Endodermal cell (in vitro differentiated cells): ENCODE results near the gene AWAT2. TPM values are rescaled to one million over a fixed set of nuclear protein-coding genes. Genes with fewer than 3 reads are reported as not detected.

Experiments
- DNase-seq: peaks from one replicate; pipeline ENCODE4 v3.0.0-alpha.2; 2017
- H3K27ac ChIP-seq: 2 replicates; pipeline ENCODE4 v1.5.1; 2013; ENCODE audit warnings: mild to moderate bottlenecking, low read depth, low read length, moderate library complexity
- H3K27me3 ChIP-seq: 2 replicates; pipeline ENCODE4 v1.6.1; 2013; ENCODE audit warnings: mild to moderate bottlenecking, low read length, moderate library complexity; ENCODE audit not compliant: insufficient read depth, control insufficient read depth, poor library complexity, severe bottlenecking
- H3K36me3 ChIP-seq: 2 replicates; pipeline ENCODE4 v1.7.0; 2013; ENCODE audit warnings: mild to moderate bottlenecking, low read length, moderate library complexity; ENCODE audit not compliant: control insufficient read depth, insufficient read depth
- H3K4me1 ChIP-seq: one replicate; pipeline ENCODE4 v1.7.0; 2013; ENCODE audit warnings: low read length; ENCODE audit not compliant: control insufficient read depth, insufficient read depth
- H3K4me3 ChIP-seq: 2 replicates; pipeline ENCODE4 v1.5.1; 2013; ENCODE audit warnings: mild to moderate bottlenecking, low read length, moderate library complexity
- H3K9ac ChIP-seq: 2 replicates; pipeline ENCODE4 v1.6.1; 2013; ENCODE audit warnings: mild to moderate bottlenecking, low read length, moderate library complexity; ENCODE audit not compliant: poor library complexity, severe bottlenecking; ENCODE audit errors: extremely low read depth
- H3K9me3 ChIP-seq: 2 replicates; pipeline ENCODE4 v1.6.1; 2013; ENCODE audit warnings: mild to moderate bottlenecking, low read length, moderate library complexity; ENCODE audit not compliant: control insufficient read depth
- H3K27ac Mint-ChIP-seq: 2 replicates; pipeline ENCODE4 v1.8.0; 2020; ENCODE audit warnings: mixed read lengths
- H3K27me3 Mint-ChIP-seq: 2 replicates; pipeline ENCODE4 v1.8.0; 2021; ENCODE audit warnings: mild to moderate bottlenecking, mixed read lengths; ENCODE audit not compliant: insufficient read depth
- H3K36me3 Mint-ChIP-seq: 2 replicates; pipeline ENCODE4 v1.8.0; 2020; ENCODE audit warnings: low read depth, mixed read lengths
- H3K4me1 Mint-ChIP-seq: 2 replicates; pipeline ENCODE4 v1.8.0; 2020; ENCODE audit warnings: mixed read lengths
- H3K4me3 Mint-ChIP-seq: 2 replicates; pipeline ENCODE4 v1.8.0; 2020; ENCODE audit warnings: mild to moderate bottlenecking, moderate library complexity, mixed read lengths
- H3K9me3 Mint-ChIP-seq: 2 replicates; pipeline ENCODE4 v1.8.0; 2020; ENCODE audit warnings: mild to moderate bottlenecking, mixed read lengths
- WGBS, 2 experiments: methylation state at CpG; one replicate each; pipeline versions ENCODE4 v1.1.5 to v1.1.7; 2013; ENCODE audit warnings: missing lambda C conversion rate in 2 of 2, mixed read lengths in 1 of 2; ENCODE audit not compliant: insufficient coverage in 1 of 2, insufficient read length in 1 of 2; 5-methylcytosine and 5-hydroxymethylcytosine counted together
- total RNA-seq, 2 donors: library from RNA; stranded (reverse); fragmentation: NEBNext Ultra II Directional in 1 of 2; extraction: Animal tissue kit (Norgen Biotek cat#: 25700) in 1 of 2; gene quantifications; 2 replicates in 1 of 2; 3 replicates in 1 of 2; pipeline ENCODE4 v1.2.1, GENCODE V29; 2021
- TF ChIP-seq, protein P1 (sequence below): fragments of 200-600 bp; sonication (generic); conservative IDR thresholded peaks from 2 replicates; pipeline ENCODE4 v1.5.0; 2021; ENCODE audit warnings: antibody characterized with exemption, mild to moderate bottlenecking

Gene AWAT2
- total RNA-seq, 2 donors from 2014 or later = not detected

DNA sequence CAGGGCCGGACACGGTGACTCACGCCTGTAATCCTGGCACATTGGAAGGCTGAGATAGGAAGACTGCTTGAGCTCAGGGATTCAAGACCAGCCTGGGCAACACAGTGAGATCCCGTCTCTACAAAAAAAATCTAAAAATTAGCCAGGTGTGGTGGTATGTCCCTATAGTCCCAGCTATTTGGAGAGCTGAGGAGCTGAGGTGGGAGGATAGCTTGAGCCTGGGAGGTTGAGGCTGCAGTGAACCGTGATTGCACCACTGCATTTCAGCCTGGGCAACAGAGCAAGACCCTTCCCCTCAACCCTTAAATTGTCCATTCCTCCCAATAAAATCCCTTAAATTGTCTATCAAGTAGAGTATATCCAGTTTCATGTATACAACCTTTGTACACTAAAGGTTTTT, 29.6 kb upstream of the AWAT2 start:
- Mint-ChIP-seq H3K9me3 (peaks cover 77% of the 10 kb centered on the region), H3K27ac (no peak overlapping the region), H3K36me3 (no peaks in the 10 kb centered on the region), H3K4me1 (peaks cover 3% of the 10 kb centered on the region), H3K27me3 (no peaks in the 10 kb centered on the region), H3K4me3 (no peak overlapping the region)
- no peak for DNase-seq
- TF ChIP-seq, protein P1, sequence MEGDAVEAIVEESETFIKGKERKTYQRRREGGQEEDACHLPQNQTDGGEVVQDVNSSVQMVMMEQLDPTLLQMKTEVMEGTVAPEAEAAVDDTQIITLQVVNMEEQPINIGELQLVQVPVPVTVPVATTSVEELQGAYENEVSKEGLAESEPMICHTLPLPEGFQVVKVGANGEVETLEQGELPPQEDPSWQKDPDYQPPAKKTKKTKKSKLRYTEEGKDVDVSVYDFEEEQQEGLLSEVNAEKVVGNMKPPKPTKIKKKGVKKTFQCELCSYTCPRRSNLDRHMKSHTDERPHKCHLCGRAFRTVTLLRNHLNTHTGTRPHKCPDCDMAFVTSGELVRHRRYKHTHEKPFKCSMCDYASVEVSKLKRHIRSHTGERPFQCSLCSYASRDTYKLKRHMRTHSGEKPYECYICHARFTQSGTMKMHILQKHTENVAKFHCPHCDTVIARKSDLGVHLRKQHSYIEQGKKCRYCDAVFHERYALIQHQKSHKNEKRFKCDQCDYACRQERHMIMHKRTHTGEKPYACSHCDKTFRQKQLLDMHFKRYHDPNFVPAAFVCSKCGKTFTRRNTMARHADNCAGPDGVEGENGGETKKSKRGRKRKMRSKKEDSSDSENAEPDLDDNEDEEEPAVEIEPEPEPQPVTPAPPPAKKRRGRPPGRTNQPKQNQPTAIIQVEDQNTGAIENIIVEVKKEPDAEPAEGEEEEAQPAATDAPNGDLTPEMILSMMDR = no peak
- H3K9me3 ChIP-seq = peaks cover 3% of the 10 kb centered on the region
- no peaks in the 10 kb centered on the region for H3K36me3 ChIP-seq
- H3K9ac ChIP-seq = no peak overlapping the region
- no peak overlapping the region for H3K27ac ChIP-seq
- 93 to 96% methylated on average over 3 to 5 of the region's 5 CpGs for WGBS, 2 experiments
- no peaks in the 10 kb centered on the region for H3K4me1 ChIP-seq
- H3K4me3 ChIP-seq = no peak overlapping the region
- no peaks in the 10 kb centered on the region for H3K27me3 ChIP-seq

DNA sequence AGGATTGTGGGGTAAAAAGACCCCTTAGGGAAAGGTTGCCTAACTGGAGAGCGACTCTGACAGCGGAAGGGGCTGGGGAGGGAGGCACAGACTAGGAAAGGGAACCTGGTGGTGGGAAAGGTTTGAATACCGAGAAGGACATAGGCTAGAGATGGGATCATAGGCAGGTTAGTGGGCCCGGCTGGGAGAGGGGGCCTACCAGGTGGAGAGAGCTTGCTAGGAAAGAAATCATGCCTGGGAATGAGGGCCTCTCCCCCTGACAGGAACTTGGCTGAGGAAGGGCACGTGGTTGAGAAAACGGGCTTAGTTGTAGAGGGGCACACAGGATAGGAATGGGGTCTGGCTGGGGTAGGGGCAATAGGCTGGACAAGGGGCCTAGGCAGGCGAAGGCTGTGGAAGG, 16.9 kb upstream of the AWAT2 start:
- H3K9me3 ChIP-seq = no peaks in the 10 kb centered on the region
- DNase-seq = no peak
- H3K27me3 ChIP-seq = no peaks in the 10 kb centered on the region
- no peak overlapping the region for H3K9ac ChIP-seq
- H3K4me3 ChIP-seq = no peak overlapping the region
- peaks cover 15% of the 10 kb centered on the region for H3K4me1 Mint-ChIP-seq
- H3K27ac Mint-ChIP-seq = no peak overlapping the region
- H3K27me3 Mint-ChIP-seq = peaks cover 27% of the 10 kb centered on the region
- H3K9me3 Mint-ChIP-seq = peaks cover 67% of the 10 kb centered on the region
- no peaks in the 10 kb centered on the region for H3K36me3 Mint-ChIP-seq
- H3K27ac ChIP-seq = no peak overlapping the region
- H3K36me3 ChIP-seq = no peaks in the 10 kb centered on the region
- TF ChIP-seq, protein P1 = no peak
- no peak overlapping the region for H3K4me3 Mint-ChIP-seq
- H3K4me1 ChIP-seq = no peaks in the 10 kb centered on the region
- 97 to 100% methylated on average over 2 to 7 of the region's 7 CpGs for WGBS, 2 experiments

DNA sequence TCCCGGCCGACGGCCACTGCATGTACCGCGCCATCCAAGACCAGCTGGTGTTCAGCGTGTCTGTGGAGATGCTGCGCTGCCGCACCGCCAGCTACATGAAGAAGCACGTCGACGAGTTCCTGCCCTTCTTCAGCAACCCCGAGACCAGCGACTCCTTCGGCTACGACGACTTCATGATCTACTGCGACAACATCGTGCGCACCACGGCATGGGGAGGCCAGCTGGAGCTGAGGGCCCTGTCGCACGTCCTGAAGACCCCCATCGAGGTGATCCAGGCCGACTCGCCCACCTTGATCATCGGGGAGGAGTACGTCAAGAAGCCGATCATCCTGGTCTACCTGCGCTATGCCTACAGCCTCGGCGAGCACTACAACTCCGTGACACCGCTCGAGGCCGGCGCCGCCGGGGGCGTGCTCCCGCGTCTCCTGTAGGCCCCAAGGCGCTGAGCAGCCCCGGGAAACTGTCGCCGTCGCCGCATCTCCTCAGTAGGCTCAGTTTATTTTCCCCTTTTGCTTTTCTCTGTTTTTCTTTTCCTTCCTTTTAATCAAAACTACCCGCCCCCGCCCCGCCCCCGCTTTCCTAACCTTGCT, 13.3 kb upstream of the AWAT2 start:
- Mint-ChIP-seq H3K9me3 (peaks cover 82% of the 10 kb centered on the region), H3K27me3 (peaks cover 26% of the 10 kb centered on the region), H3K27ac (no peak overlapping the region), H3K4me3 (no peak overlapping the region), H3K4me1 (peaks cover 9% of the 10 kb centered on the region), H3K36me3 (no peaks in the 10 kb centered on the region)
- Histone ChIP-seq H3K9ac (no peak overlapping the region), H3K4me1 (no peaks in the 10 kb centered on the region), H3K4me3 (no peak overlapping the region), H3K36me3 (no peaks in the 10 kb centered on the region), H3K9me3 (no peaks in the 10 kb centered on the region), H3K27me3 (no peaks in the 10 kb centered on the region), H3K27ac (no peak overlapping the region)
- DNase-seq = no peak
- 96 to 97% methylated on average over 14 to 52 of the region's 52 CpGs for WGBS, 2 experiments
- TF ChIP-seq, protein P1 = no peak
